DND-41 (cell line): ENCODE measurements around the gene SREBF2.

Source experiments
- ATAC-seq: fragments of 200-7000 bp; cut with Tn5 transposase; 3 replicates; pipeline ENCODE4 v1.9.1; 2021; ENCODE audit warnings: low read depth; ENCODE audit not compliant: insufficient read depth
- DNase-seq: peaks from one replicate; pipeline ENCODE4 v3.0.0-alpha.2; 2020
- H2AFZ ChIP-seq: 2 replicates; pipeline ENCODE4 v1.6.0; 2012; ENCODE audit warnings: low read depth, low read length
- H3K27ac ChIP-seq: 2 replicates; pipeline ENCODE4 v1.5.1; 2012; ENCODE audit warnings: low read length, inconsistent platforms
- H3K27me3 ChIP-seq: fragments of 200-600 bp; sonication (generic); 2 replicates; pipeline ENCODE4 v1.6.0; 2012; ENCODE audit warnings: low read length, mild to moderate bottlenecking, inconsistent platforms; ENCODE audit not compliant: insufficient read depth, poor library complexity
- H3K36me3 ChIP-seq: 2 replicates; pipeline ENCODE4 v1.5.1; 2012; ENCODE audit warnings: low read length, inconsistent platforms; ENCODE audit not compliant: insufficient read depth
- H3K4me1 ChIP-seq: 2 replicates; pipeline ENCODE4 v1.5.1; 2012; ENCODE audit warnings: mild to moderate bottlenecking, low read length; ENCODE audit not compliant: insufficient read depth
- H3K4me2 ChIP-seq: 2 replicates; pipeline ENCODE4 v1.6.0; 2012; ENCODE audit warnings: mild to moderate bottlenecking, moderate library complexity, low read length, inconsistent platforms; ENCODE audit not compliant: insufficient read depth
- H3K4me3 ChIP-seq, 2 experiments: fragments of 200-600 bp in 1 of 2; shearing (Covaris generic) in 1 of 2; 2 replicates each; pipeline ENCODE4 v1.5.1; 2012 to 2016; ENCODE audit warnings: inconsistent platforms in 2 of 2, low read length in 2 of 2, mild to moderate bottlenecking in 2 of 2, low read depth in 1 of 2, moderate library complexity in 1 of 2
- H3K79me2 ChIP-seq: 2 replicates; pipeline ENCODE4 v1.6.0; 2012; ENCODE audit warnings: low read length, inconsistent platforms; ENCODE audit not compliant: insufficient read depth
- H3K9ac ChIP-seq: 2 replicates; pipeline ENCODE4 v1.6.0; 2012; ENCODE audit warnings: low read depth, mild to moderate bottlenecking, inconsistent platforms, low read length, moderate library complexity
- H3K9me3 ChIP-seq: 2 replicates; pipeline ENCODE4 v1.5.1; 2012; ENCODE audit warnings: low read length, moderate library complexity, mild to moderate bottlenecking, inconsistent platforms; ENCODE audit not compliant: insufficient read depth, severe bottlenecking
- H4K20me1 ChIP-seq: 2 replicates; pipeline ENCODE4 v1.6.0; 2012; ENCODE audit warnings: low read length; ENCODE audit not compliant: insufficient read depth
- EZH2 ChIP-seq: IDR thresholded peaks from 3 replicates; pipeline ENCODE4 v1.6.1; 2012; ENCODE audit warnings: borderline replicate concordance, low read depth, mild to moderate bottlenecking, moderate library complexity, low read length, inconsistent platforms; ENCODE audit not compliant: severe bottlenecking
- TF ChIP-seq, protein P1 (sequence below): IDR thresholded peaks from 2 replicates; pipeline ENCODE4 v1.5.1; 2012; ENCODE audit warnings: borderline replicate concordance, low read length, moderate library complexity, mild to moderate bottlenecking; ENCODE audit not compliant: poor library complexity, severe bottlenecking; ENCODE audit errors: extremely low read depth

Gene SREBF2

GRCh38 chr22:41836551-41836950 is 3.6 kb downstream of the SREBF2 start:
- Histone ChIP-seq H3K79me2 (peaks cover 94% of the 10 kb centered on the region), H2AFZ (no peak overlapping the region), H3K27ac (peak overlapping the region; percentile 37; the same call in 1 of the 2 replicates)

DNA sequence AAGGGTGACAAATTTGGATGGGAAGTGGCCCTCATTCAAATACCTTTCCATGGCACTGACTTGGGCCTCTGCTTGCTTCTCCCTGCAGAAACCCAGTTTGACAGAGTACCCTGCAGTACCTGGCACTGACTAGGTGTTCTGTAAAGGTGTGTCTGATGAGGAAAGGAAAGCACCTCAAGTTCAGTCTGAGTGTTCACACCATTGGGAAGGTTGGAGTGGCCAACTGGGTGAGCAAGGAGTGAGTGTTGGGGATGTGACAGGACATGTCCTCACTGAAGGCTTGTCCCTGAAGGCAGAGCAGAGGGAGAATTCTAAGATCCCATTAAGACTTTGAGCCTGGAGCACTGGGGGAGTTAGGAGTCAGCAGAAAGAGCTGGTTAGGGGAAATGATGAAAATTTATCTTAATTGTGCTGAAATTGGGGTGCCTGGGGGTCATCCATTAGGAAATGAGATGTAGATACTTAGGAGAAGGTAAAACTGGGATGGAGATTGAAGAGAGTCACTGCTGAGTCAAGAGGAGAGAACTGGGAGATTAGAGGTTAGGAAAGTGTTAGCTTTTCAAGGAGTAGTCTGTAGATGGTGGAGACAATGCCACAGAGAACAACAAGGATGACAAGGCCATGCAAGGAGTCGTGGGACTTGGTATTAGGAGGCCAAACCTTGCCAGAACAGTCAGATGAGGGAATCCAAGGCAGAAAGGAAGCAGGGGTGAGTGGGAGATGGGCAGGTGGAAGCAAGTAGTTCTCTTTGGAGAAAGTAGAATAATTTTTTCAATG is 6.1 kb downstream of the SREBF2 start:
- H3K36me3 ChIP-seq = peaks cover 85% of the 10 kb centered on the region
- H3K9me3 ChIP-seq = no peaks in the 10 kb centered on the region
- H3K9ac ChIP-seq = no peak overlapping the region
- peak overlapping the region; percentile 15 for H3K27ac ChIP-seq
- no peak overlapping the region for H3K4me3 ChIP-seq
- DNase-seq (no peak), ATAC-seq (no peak)
- no peaks in the 10 kb centered on the region for H3K27me3 ChIP-seq
- peak overlapping the region; percentile 15; the same call in 1 of the 2 replicates for H3K4me2 ChIP-seq
- H2AFZ ChIP-seq = no peak overlapping the region
- H4K20me1 ChIP-seq = peaks cover 80% of the 10 kb centered on the region
- TF ChIP-seq EZH2 = no peak
- TF ChIP-seq, protein P1, sequence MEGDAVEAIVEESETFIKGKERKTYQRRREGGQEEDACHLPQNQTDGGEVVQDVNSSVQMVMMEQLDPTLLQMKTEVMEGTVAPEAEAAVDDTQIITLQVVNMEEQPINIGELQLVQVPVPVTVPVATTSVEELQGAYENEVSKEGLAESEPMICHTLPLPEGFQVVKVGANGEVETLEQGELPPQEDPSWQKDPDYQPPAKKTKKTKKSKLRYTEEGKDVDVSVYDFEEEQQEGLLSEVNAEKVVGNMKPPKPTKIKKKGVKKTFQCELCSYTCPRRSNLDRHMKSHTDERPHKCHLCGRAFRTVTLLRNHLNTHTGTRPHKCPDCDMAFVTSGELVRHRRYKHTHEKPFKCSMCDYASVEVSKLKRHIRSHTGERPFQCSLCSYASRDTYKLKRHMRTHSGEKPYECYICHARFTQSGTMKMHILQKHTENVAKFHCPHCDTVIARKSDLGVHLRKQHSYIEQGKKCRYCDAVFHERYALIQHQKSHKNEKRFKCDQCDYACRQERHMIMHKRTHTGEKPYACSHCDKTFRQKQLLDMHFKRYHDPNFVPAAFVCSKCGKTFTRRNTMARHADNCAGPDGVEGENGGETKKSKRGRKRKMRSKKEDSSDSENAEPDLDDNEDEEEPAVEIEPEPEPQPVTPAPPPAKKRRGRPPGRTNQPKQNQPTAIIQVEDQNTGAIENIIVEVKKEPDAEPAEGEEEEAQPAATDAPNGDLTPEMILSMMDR = no peak
- peaks cover 77% of the 10 kb centered on the region for H3K4me1 ChIP-seq
- peaks cover 97% of the 10 kb centered on the region for H3K79me2 ChIP-seq

More at GRCh38 chr22:41836551-41836950, 3.6 kb downstream of the SREBF2 start:
- Histone ChIP-seq H3K4me1 (peaks cover 67% of the 10 kb centered on the region), H3K4me2 (peak overlapping the region; percentile 31), H3K4me3 (no peak overlapping the region), H3K9me3 (no peaks in the 10 kb centered on the region), H3K36me3 (peaks cover 69% of the 10 kb centered on the region), H3K9ac (no peak overlapping the region), H3K27me3 (no peaks in the 10 kb centered on the region), H4K20me1 (peaks cover 63% of the 10 kb centered on the region)
- TF ChIP-seq, protein P1 = no peak
- no peak for TF ChIP-seq EZH2
- no peak for ATAC-seq
- no peak for DNase-seq

DNA sequence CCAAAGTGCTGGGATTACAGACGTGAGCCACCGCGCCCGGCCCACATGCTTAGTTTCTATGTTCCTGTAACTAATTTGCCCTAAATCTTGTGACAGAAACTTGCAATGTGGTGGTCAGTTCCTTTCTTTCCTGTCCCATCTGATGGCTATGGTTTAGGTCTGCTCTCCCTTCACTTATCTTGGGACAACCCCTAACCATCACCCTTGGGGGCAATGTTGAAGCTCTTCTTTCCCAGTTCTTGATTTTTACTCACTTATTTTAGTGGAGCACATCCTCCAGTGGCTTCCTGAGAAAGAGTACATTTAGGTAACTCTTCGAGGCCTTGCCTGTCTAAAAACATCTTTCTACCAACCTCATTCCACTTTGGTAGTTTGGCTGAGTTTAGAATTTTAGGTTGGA is 7.3 kb downstream of the SREBF2 start:
- peaks cover 97% of the 10 kb centered on the region for H3K79me2 ChIP-seq
- H3K4me1 ChIP-seq = peaks cover 73% of the 10 kb centered on the region
- peaks cover 82% of the 10 kb centered on the region for H4K20me1 ChIP-seq
- DNase-seq (no peak), ATAC-seq (no peak)
- H3K4me2 ChIP-seq = peak overlapping the region; percentile 33; the same call in 1 of the 2 replicates
- TF ChIP-seq EZH2 = no peak
- TF ChIP-seq, protein P1 = no peak
- no peak overlapping the region for H3K27ac ChIP-seq
- H3K4me3 ChIP-seq = no peak overlapping the region
- H2AFZ ChIP-seq = no peak overlapping the region
- H3K9ac ChIP-seq = no peak overlapping the region
- H3K9me3 ChIP-seq = no peaks in the 10 kb centered on the region
- H3K36me3 ChIP-seq = peaks cover 88% of the 10 kb centered on the region
- H3K27me3 ChIP-seq = no peaks in the 10 kb centered on the region
